HCT116 (cell line): Measurements from ENCODE around the gene EPHA3. TPM values are rescaled to one million over a fixed set of nuclear protein-coding genes. Genes with fewer than 3 reads are reported as not detected.

Source experiments
- ATAC-seq: fragments of 200-7000 bp; cut with Tn5 transposase; 2 replicates; pipeline ENCODE4 v1.9.1; 2020; ENCODE audit warnings: mild to moderate bottlenecking, moderate library complexity
- BruUV-seq: library from RNA; stranded (reverse); fragments of 400-500 nt; replicated peaks from 2 replicates; lab custom pipeline; 2021; lab: Mats Ljungman, UMichigan
- CTCF ChIA-PET: fragments of 300-600 bp; sonication (Branson Sonifier 250); formaldehyde crosslinking; loops from one replicate; lab custom pipeline; 2021; ENCODE audit warnings: antibody characterized with exemption; lab: Charles Lee
- POLR2A ChIA-PET: fragments of 300-600, 350-600 bp; sonication (Branson Sonifier 250); formaldehyde crosslinking; loops from one replicate; lab custom pipeline; 2021; ENCODE audit warnings: antibody characterized with exemption; lab: Charles Lee
- RAD21 ChIA-PET, 2 experiments: fragments of 300-600 bp; sonication (Branson Sonifier 250); formaldehyde crosslinking; loops; one replicate each; lab custom pipeline; 2023; ENCODE audit warnings: low total read pairs in 2 of 2; ENCODE audit not compliant: uncharacterized antibody in 2 of 2, unreplicated experiment in 2 of 2, low non-redundant PET in 1 of 2; lab: Charles Lee
- DNase-seq: peaks from one replicate; pipeline ENCODE4 v3.0.0-alpha.2; 2010; ENCODE audit warnings: low read depth, low spot score
- H2AFZ ChIP-seq: fragments of 200-600 bp; shearing (Covaris generic), sonication (generic); 2 replicates; pipeline ENCODE4 v1.6.1; 2017; ENCODE audit warnings: low read depth, mixed run types, mixed read lengths, antibody characterized with exemption, low read length; ENCODE audit not compliant: poor library complexity, severe bottlenecking
- H3K27ac ChIP-seq: 2 replicates; pipeline ENCODE4 v1.5.1; 2012; ENCODE audit warnings: low read depth, low read length
- H3K27me3 ChIP-seq: fragments of 200-600 bp; sonication (generic); 2 replicates; pipeline ENCODE4 v1.6.1; 2016; ENCODE audit warnings: mixed run types, low read length, mixed read lengths; ENCODE audit not compliant: insufficient read depth
- H3K36me3 ChIP-seq, 2 experiments: fragments of 200-500 bp in 1 of 2; fragments of 200-600 bp in 1 of 2; sonication (Bioruptor generic) in 1 of 2; sonication (generic) in 1 of 2; 2 replicates each; pipeline versions ENCODE4 v1.5.1 to v1.6.1; 2014 to 2016; ENCODE audit warnings: low read length in 2 of 2, inconsistent platforms in 1 of 2, mixed read lengths in 1 of 2, mixed run types in 1 of 2; ENCODE audit not compliant: insufficient read depth in 2 of 2, control insufficient read depth in 1 of 2
- H3K4me1 ChIP-seq, 2 experiments: fragments of 200-600 bp in 1 of 2; sonication (generic) in 1 of 2; 2 replicates each; pipeline versions ENCODE4 v1.5.1 to v1.6.1; 2012 to 2017; ENCODE audit warnings: low read length in 2 of 2, inconsistent platforms in 1 of 2, mild to moderate bottlenecking in 1 of 2, mixed read lengths in 1 of 2, mixed run types in 1 of 2, moderate library complexity in 1 of 2; ENCODE audit not compliant: insufficient read depth in 2 of 2, control insufficient read depth in 1 of 2
- H3K4me2 ChIP-seq: fragments of 200-600 bp; sonication (generic); 2 replicates; pipeline ENCODE4 v1.6.1; 2017; ENCODE audit warnings: mixed run types, low read length, mixed read lengths
- H3K4me3 ChIP-seq, 2 experiments: fragments of 200-600 bp in 1 of 2; sonication (generic) in 1 of 2; replicated peaks in 1 of 2; 2 replicates each; pipeline ENCODE4 v1.5.1; 2011 to 2016; ENCODE audit warnings: low read length in 2 of 2, control low read depth in 1 of 2, low read depth in 1 of 2, mild to moderate bottlenecking in 1 of 2, mixed read lengths in 1 of 2, mixed run types in 1 of 2
- H3K79me2 ChIP-seq: fragments of 200-600 bp; sonication (generic); 2 replicates; pipeline ENCODE4 v1.6.1; 2017; ENCODE audit warnings: mild to moderate bottlenecking, mixed run types, low read length, moderate library complexity, mixed read lengths; ENCODE audit not compliant: insufficient read depth
- H3K9ac ChIP-seq: fragments of 200-600 bp; sonication (generic); 2 replicates; pipeline ENCODE4 v1.6.1; 2016; ENCODE audit warnings: low read length, mixed read lengths
- H3K9me2 ChIP-seq: fragments of 200-600 bp; sonication (generic), shearing (Covaris generic); 2 replicates; pipeline ENCODE4 v1.6.1; 2017; ENCODE audit warnings: mixed run types, mild to moderate bottlenecking, moderate library complexity; ENCODE audit not compliant: insufficient read depth
- H3K9me3 ChIP-seq, 2 experiments: fragments of 200-500 bp in 1 of 2; fragments of 200-600 bp in 1 of 2; sonication (Bioruptor generic) in 1 of 2; sonication (generic) in 1 of 2; 2 replicates each; pipeline ENCODE4 v1.6.1; 2014 to 2017; ENCODE audit warnings: low read length in 2 of 2, mixed read lengths in 2 of 2, inconsistent platforms in 1 of 2, low read depth in 1 of 2, mild to moderate bottlenecking in 1 of 2, mixed run types in 1 of 2, moderate library complexity in 1 of 2; ENCODE audit not compliant: control insufficient read depth in 1 of 2, insufficient read depth in 1 of 2
- H4K20me1 ChIP-seq: fragments of 200-600 bp; sonication (generic), shearing (Covaris generic); 2 replicates; pipeline ENCODE4 v1.6.1; 2017; ENCODE audit warnings: mixed run types, mild to moderate bottlenecking, moderate library complexity; ENCODE audit not compliant: insufficient read depth
- CEBPB ChIP-seq: IDR thresholded peaks from 2 replicates; pipeline ENCODE4 v1.6.1; 2012; ENCODE audit warnings: low read depth
- CTCF ChIP-seq, 3 experiments: fragments of 200-600 bp in 1 of 3; sonication (generic) in 1 of 3; IDR thresholded peaks in 2 of 3; conservative IDR thresholded peaks in 1 of 3; 2 replicates each; pipeline ENCODE4 v1.5.1; 2012 to 2017; ENCODE audit warnings: low read depth in 2 of 3, low read length in 2 of 3, antibody characterized with exemption in 1 of 3, borderline replicate concordance in 1 of 3, control low read depth in 1 of 3, mild to moderate bottlenecking in 1 of 3, mixed read lengths in 1 of 3, mixed run types in 1 of 3, moderate library complexity in 1 of 3; ENCODE audit not compliant: insufficient read depth in 1 of 3
- EGR1 ChIP-seq: IDR thresholded peaks from 2 replicates; pipeline ENCODE4 v1.6.1; 2012; ENCODE audit warnings: low read depth
- EZH2phosphoT487 ChIP-seq: fragments of 200-600 bp; IDR thresholded peaks from 2 replicates; pipeline ENCODE4 v1.6.1; 2018; ENCODE audit warnings: antibody characterized with exemption, borderline replicate concordance
- JUND ChIP-seq: IDR thresholded peaks from 2 replicates; pipeline ENCODE4 v1.6.1; 2012
- SP1 ChIP-seq: IDR thresholded peaks from 2 replicates; pipeline ENCODE4 v1.6.1; 2012; ENCODE audit warnings: low read depth
- SRF ChIP-seq: IDR thresholded peaks from 2 replicates; pipeline ENCODE4 v1.6.1; 2012; ENCODE audit warnings: low read depth
- TCF7L2 ChIP-seq: IDR thresholded peaks from 2 replicates; pipeline ENCODE4 v1.7.0; 2011; ENCODE audit warnings: borderline replicate concordance, inconsistent platforms; ENCODE audit not compliant: insufficient read depth, insufficient read length; ENCODE audit errors: extremely low read depth
- ZNF274 ChIP-seq: fragments of 200-500 bp; sonication (Bioruptor generic); IDR thresholded peaks from 2 replicates; pipeline ENCODE4 v1.6.1; 2014; ENCODE audit warnings: mild to moderate bottlenecking, low read depth, low read length, inconsistent platforms
- intact Hi-C: fragments of 100-400 bp; cut with micrococcal nuclease; formaldehyde crosslinking; loops from 2 replicates; pipeline ENCODE4 v1.10.0; 2022
- total RNA-seq: library from RNA; stranded (reverse); gene quantifications from one replicate; pipeline ENCODE4 v1.2.1, GENCODE V29; 2021; ENCODE audit not compliant: unreplicated experiment
- TF ChIP-seq, protein P1 (sequence below): IDR thresholded peaks from 2 replicates; pipeline ENCODE4 v1.6.1; 2012; ENCODE audit warnings: low read depth
- TF ChIP-seq, protein P2 (sequence below): IDR thresholded peaks from 2 replicates; pipeline ENCODE4 v1.6.1; 2012

Gene EPHA3
- total RNA-seq, 1 experiment from 2014 or later, result not detected

- TF ChIP-seq, protein P1, sequence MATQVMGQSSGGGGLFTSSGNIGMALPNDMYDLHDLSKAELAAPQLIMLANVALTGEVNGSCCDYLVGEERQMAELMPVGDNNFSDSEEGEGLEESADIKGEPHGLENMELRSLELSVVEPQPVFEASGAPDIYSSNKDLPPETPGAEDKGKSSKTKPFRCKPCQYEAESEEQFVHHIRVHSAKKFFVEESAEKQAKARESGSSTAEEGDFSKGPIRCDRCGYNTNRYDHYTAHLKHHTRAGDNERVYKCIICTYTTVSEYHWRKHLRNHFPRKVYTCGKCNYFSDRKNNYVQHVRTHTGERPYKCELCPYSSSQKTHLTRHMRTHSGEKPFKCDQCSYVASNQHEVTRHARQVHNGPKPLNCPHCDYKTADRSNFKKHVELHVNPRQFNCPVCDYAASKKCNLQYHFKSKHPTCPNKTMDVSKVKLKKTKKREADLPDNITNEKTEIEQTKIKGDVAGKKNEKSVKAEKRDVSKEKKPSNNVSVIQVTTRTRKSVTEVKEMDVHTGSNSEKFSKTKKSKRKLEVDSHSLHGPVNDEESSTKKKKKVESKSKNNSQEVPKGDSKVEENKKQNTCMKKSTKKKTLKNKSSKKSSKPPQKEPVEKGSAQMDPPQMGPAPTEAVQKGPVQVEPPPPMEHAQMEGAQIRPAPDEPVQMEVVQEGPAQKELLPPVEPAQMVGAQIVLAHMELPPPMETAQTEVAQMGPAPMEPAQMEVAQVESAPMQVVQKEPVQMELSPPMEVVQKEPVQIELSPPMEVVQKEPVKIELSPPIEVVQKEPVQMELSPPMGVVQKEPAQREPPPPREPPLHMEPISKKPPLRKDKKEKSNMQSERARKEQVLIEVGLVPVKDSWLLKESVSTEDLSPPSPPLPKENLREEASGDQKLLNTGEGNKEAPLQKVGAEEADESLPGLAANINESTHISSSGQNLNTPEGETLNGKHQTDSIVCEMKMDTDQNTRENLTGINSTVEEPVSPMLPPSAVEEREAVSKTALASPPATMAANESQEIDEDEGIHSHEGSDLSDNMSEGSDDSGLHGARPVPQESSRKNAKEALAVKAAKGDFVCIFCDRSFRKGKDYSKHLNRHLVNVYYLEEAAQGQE, result no peak
- TF ChIP-seq SP1 (no peak), CEBPB (no peak), SRF (no peak), EGR1 (no peak), ZNF274 (no peak), TCF7L2 (no peak)
Observed at GRCh38 chr3:89392991-89393390, 285.6 kb downstream of the EPHA3 start (continued).

- H3K4me1 ChIP-seq, result no peaks in the 10 kb centered on the region
- ChIA-PET CTCF (no interaction called here), RAD21 (no interaction called here), POLR2A (no interaction called here)
- BruUV-seq, result no TSS peak
- DNase-seq, result no peak
- H3K79me2 ChIP-seq, result no peaks in the 10 kb centered on the region
- H3K9me2 ChIP-seq, result no peaks in the 10 kb centered on the region
- H2AFZ ChIP-seq, result no peak overlapping the region
- no peak overlapping the region for H3K4me3 ChIP-seq
- ATAC-seq, result no peak
- no peak overlapping the region for H3K9ac ChIP-seq
- H3K4me2 ChIP-seq, result no peak overlapping the region
- no peak for TF ChIP-seq CTCF (IDR thresholded peaks at IDR 0.05 in 2 of 3, conservative IDR thresholded peaks at IDR 0.05 in 1 of 3; ENCODE audit: borderline replicate concordance in 1 of 3, insufficient read depth in 1 of 3, low read depth in 2 of 3, low read length in 2 of 3)
- no peak for TF ChIP-seq JUND
- no peak for TF ChIP-seq EZH2phosphoT487
- TF ChIP-seq, protein P2, sequence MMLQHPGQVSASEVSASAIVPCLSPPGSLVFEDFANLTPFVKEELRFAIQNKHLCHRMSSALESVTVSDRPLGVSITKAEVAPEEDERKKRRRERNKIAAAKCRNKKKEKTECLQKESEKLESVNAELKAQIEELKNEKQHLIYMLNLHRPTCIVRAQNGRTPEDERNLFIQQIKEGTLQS, result no peak
- H3K36me3 ChIP-seq, result no peaks in the 10 kb centered on the region
- peaks cover 0 to 14% of the 10 kb centered on the region in 2 experiments; a peak in 3 of 4 replicates for H3K9me3 ChIP-seq
- H3K27me3 ChIP-seq, result no peaks in the 10 kb centered on the region
- intact Hi-C loops, result no loop called here
- H3K27ac ChIP-seq, result no peak overlapping the region
- H4K20me1 ChIP-seq, result no peaks in the 10 kb centered on the region
Observed at GRCh38 chr3:89395456-89395855, 288.0 kb downstream of the EPHA3 start.
